GM21367 (cell line): ENCODE measurements around the gene RASA3.
"Not testable (repeated sequence)": the region's sequence is repeated elsewhere in the genome, so short reads cannot be mapped to it uniquely, and the experiment has no call there.

Source experiments
- ATAC-seq: cut with Tn5 transposase; IDR thresholded peaks from one replicate; pipeline ENCODE4 v1.9.1; 2021; ENCODE audit not compliant: unreplicated experiment

Gene RASA3

DNA sequence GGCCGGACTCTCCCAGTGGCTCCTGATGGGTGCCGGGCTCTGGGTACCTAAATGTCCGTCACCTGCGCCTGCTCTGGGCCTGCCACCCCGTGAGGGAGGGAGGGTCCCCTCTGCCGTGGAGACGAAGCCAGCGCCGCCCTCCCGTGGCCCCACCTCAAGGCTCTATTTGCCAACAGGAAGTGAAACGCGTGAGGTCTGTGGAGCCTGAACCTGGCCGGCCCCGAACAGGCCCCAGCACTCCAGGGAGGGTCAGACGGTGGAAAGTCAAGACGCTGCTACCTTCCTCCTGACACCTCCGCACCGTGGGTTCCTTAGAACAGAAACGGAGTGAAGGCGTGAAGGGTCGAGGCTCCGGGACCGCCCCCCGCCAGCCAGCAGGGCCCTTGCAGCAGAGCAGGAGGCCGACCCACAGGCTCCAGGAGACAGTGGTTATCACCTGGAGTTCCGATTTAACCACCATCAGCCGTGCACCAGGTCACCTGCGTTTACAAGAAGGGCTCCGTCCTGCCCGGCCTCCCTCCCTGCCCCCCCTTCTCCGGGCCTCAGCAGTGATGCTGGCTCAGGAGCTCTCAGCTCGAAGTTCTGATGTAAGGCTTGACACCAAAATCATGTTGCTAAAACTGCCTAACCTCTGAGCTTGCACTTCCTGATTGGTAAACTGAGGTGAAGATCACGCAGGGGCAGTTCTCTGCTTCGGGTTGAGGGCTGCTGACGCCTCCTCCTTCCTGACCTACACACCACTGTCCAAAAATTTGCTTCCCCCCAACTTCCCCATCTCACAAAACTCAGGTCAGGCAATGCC lies 107.6 kb downstream of the RASA3 start:
- peak; percentile 46 for ATAC-seq

DNA sequence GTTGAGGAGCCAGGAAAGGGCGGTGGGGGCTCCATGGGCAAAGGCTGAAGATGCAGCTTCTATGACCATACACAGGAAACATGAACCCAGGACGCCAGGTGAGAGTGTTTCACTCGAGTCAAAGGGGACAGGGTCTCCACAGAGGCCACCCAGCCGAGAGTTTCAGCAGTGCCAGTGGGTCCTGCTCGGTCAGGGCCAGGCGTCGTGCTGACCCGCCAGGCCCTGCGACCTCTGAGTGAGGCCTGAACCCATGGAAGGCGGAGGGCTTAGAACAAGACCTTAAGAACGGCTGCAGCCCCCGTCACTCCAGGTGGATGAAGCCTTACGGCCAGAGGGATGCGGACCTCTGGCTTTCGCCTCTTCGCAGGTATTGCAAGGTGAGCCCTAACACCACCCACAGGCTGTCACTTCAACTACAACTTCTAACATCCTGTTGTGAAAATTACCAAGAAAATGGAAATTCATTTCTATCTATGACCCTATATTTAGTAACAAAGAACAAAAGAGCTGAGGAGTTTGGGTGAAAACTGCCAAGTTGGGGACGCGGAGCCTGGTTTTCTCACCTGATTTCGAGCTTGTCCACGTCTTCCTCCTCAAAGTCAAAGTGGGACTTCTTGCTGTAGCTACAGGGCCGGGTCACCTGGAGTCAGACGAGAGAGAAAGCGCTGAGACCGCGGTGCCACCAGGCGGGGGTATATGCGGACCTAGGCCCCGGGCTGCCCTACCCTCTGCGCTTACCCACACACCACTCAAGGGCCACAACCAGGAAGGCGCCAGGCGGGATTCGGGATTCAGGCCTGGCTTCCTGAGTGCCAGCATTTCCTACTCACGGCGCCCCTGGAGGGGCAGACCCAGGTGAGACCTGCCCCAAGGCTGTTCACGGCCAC lies 108.5 kb downstream of the RASA3 start:
- ATAC-seq, result no peak

DNA sequence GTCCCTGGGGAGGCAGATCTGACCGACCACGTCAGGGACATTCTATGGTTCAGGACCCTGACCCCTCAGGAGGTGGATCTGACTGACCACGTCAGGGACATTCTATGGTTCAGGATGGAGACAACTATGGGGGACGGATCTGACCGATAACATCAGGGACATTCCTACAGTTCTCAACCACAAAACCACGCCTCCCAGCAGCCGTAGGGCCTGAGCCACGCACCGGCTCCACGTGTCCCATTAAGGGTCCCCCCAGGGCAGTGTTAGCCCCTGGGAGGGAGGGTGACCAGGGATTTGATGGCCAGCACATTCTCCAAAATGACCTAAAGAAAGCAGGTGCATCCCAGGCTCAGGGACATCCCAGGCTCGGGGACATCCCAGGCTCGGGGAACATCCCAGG lies 109.5 kb downstream of the RASA3 start:
- ATAC-seq, result no peak

DNA sequence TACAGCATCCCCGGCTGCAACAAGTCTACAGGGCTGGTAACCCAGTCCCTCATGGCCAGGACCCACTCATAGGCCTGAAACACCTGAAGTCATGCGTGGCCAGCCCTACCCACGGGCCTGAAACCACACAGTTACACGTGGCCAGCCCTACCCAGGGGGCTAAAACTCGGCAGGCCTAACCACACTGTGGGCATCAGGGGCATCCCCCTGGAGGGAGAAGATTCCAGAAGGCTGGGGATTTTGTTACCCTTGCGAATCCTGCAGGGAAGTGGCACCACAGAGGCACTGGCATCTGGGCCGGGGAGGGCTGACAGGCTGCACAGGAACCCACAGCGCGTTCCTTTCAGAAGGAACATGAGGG lies 110.1 kb downstream of the RASA3 start:
- ATAC-seq, result no peak

DNA sequence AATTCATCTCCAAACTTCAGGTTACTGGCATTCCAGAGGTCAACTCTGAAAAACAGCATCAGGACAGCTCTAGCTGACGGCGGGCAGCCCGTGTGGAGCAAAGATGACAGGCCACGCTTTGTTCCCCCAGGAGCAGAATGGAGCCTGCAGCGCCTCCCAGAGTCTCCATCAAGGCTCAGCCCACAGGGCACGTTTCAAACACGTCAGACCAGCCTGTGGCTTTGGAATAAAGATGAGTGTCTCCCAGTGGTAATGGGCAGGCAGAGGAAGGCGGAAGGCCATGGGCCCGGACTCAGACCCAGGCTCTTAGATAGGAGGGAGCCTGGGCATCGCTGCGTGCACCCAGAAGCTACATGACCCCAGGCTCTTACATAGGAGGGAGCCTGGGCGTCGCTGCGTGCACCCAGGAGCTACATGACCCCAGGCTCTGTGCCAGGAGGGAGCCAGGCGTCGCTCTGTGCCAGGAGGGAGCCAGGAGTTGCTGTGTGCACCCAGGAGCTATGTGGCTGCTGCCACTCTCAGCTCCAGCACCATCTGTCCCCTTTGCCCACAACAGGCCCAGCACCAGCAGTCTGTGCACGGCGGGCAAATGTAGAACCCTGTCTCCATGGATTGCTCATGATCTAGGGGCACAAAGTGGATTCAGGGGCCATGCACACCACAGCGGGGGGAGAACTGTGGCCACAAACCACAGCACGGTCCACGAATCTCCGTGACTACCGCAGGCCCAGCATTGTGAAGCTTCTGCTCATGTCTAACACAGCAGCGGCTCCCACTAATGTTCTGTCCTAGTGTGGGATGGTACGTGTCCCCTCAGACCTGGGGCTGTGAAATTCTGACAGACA lies 110.7 kb downstream of the RASA3 start:
- ATAC-seq, result no peak

DNA sequence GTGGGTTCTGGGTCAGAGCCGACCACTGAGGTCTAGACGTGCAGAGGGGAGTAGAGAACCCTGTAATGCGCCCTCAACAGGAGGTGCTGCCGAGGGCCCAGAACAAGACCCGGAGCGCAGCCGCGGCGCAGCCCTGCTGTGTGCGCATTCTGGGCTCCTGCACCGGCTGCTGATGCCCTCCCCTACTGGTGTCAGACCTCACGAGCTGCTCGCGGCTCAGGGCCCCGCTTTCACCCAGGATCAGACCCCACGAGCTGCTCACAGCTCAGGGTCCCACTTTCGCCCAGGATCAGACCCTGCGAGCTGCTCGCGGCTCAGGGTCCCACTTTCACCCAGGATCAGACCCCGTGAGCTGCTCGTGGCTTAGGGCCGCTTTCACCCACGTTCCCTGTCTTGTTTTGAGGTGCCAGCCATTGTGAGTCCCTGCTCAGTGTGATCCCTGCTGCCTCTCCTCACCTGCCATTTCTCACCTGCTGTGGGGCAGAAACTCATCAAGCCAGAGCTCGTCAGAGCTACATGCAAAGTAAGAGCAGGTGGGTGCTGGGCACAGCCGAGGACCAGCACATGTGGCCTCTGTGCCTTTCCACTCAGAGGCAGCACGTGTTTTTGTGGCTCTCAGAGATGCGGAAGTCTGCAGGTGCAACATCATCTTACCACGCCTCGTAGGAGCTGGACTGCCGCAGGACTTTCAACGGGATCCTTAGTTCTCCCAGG lies 111.5 kb downstream of the RASA3 start:
- ATAC-seq, result no peak

DNA sequence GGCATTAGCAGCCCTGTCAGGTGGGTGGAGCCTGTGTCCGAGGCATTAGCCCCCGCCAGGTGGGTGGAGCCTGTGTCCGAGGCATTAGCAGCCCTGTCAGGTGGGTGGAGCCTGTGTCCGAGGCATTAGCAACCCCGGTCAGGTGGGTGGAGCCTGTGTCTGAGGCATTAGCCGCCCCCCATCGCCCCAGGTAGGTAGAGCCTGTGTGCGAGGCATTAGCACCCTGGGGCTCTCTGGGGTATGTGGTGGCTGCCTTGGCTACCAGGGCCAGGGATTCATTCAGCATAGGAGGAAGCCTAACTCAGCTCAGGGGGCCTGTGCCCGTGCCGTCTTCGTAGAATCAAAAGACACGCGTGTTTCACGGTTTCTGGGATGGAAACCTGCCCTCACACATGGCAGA lies 112.3 kb downstream of the RASA3 start:
- ATAC-seq, result not testable (repeated sequence)

DNA sequence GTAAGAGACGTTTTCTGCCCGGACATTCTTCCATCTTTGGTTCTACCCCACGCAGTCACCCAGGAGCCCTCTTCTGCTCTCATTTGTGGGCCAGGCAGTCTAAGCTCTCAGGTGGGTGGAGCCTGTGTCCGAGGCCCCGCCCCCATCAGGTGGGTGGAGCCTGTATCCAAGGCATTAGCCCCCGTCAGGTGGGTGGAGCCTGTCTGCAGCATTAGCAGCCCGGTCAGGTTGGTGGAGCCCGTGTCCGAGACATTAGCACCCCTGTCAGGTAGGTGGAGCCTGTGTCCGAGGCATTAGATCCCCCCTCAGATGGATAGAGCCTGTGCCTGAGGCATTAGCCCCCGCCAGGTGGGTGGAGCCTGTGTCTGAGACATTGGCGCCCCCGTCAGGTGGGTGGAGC lies 113.1 kb downstream of the RASA3 start:
- ATAC-seq, result no peak

DNA sequence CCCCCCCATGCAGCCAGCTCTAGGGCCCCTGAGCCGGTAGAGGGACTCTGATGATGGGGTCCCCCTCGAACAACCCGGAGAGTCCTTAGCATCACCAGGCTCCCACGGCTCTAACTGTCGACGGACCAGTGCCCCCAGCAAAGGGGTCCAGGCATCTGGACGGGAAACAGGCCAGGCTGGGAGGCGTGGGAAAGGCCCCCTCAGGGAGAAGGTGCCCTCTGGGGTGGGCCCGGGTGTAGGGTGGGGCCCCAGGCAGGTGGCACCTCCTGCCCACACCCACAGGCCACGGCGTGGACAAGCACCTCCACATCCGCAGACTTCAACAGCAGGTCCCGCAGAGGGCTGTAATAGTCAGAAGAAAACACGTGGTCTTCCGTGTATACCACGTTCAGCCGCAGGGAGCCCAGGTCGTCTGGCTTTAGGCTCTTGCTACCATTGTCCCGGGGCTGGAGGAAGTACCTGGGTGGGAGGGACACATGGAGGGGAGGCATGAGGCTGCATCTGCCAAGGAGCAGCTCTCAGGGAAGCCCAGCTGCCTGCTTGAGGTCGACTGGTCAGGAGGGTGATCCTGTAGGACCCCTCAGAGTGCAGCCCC lies 113.9 kb downstream of the RASA3 start:
- no peak for ATAC-seq

DNA sequence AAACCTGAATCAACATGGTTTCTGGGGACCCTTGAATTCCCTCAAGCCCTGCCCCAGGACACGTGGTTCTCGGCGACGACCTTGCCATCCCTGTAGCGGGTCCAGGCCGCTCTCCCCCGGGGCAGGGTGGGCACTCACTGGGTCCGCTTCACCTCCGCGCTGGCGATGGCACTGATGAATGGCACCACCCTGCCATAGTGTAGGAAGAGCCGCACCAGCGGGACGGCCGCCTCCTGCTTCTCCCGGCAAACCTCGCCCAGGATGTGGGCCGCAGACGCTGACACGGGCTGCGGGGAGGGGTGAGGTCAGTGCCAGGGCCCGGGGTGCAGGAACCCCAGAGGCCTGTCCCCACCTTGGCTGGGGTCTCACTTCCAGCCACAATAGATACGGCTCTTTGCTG lies 114.5 kb downstream of the RASA3 start:
- no peak for ATAC-seq

DNA sequence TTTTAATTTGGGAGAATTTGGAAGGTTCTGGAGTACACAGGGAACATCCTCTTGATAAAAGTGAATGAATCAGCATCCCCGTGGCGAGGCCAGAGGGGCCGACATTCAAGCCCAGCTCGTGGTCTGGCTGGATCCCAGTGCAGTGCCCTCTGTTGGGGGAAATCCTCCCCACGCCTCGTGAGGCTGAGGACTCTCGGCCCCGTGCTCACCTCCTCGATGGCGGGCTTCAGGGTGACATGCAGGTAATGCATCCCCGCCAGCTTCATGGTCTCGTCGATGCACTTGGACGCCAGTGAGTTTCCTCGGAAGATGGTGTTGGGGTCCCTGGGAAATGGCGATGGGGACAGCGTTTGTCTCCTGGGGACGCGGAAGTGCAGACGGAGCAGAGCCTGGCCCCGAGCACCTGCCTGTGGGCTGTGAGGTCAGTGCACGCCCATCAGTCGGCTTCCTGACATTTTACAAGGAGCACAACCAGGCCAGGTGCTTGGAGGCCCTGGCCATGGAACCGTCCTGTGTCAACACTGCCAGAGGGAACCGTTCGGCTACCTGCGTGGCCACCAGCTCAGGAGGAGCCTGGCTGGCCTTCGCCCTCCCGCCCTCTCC lies 115.3 kb downstream of the RASA3 start:
- no peak for ATAC-seq

DNA sequence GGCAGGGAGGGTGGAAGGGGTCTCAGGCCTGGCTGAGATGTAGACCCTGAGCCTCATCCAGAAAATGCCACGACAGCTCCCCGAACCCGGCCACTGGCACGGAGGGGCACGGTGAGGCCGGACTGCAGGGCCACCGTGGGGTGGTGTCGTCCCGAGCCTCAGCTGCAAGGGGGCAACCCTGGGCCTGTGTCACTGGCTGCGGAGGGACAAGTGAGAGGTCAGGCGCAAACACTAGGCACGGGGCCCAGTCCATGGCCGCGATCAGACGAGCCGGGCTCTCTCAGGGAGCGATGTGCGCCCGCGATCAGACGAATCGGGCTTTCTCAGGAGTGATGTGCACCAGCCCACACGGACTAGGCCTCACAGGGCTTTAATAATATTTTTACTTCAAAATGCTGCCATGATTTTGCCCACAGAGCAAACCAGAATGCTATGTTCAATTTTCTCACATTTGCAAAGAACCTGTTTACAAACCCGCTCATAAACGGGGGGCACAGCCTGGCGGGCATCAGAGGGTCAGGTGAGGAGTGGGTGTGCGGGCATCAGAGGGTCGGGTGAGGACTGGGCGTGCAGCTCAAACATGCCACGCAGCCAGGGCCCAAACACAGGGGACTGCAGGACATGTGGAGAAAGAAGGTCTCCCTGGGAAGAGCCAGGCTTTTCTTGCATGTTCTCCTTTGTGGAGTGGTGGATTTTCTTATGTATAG lies 115.9 kb downstream of the RASA3 start:
- ATAC-seq, result no peak

DNA sequence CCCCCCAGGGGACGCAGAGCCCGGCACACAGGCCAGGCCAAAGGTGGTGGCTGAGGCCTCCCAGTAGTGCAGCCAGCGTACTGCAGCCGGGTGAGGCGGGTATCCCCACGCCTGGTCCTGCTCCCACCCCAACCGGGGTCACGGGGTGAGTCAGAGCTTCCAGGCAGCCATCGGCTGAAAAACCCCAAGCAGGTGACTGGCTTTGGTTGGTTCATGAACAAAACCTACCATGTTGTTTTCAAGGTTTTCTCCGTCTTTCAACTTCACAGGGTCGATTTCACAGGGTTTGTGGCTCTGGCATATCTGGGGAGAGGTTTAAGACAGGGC lies 116.5 kb downstream of the RASA3 start:
- ATAC-seq, result no peak

DNA sequence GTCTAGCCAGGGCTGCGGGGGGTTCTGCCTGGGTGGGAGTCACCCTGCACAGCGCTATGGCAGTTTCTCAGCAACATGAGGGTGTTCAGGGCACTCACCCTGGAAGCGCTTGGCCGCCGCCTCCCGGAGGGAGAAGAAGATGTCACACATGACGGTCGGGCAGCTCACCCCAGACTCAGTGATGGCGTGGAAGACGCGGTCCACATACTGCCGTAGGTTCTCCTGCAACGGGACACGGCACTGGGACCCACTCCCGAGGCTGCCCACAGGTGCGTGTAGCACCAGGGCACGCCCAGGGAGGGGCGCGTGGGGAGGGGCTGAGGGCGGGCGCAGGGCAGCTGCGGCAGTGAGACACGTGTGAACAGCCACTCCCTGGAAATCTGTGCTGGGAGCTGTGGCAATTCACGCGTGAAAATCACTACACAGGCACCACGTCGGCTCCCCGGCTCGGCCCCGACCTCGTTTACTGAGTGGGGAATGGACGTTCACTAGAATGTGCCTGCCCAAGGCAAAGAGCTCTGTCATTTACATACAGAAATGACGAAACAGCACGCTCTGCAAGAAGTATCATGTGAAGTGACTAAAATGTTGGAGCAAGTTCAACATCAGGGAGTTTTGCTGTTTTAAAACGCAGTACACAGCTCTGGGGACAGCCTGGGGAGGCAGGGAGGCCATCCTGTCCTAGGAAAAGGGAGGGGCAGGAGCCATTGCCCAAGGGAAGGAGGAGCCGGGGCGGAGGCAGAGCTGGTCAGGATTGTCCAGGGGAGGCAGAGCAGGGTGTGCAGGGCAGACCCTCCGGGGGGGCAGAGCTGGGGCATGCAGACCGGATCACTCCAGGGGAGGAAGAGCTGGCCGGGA lies 117.1 kb downstream of the RASA3 start:
- no peak for ATAC-seq

DNA sequence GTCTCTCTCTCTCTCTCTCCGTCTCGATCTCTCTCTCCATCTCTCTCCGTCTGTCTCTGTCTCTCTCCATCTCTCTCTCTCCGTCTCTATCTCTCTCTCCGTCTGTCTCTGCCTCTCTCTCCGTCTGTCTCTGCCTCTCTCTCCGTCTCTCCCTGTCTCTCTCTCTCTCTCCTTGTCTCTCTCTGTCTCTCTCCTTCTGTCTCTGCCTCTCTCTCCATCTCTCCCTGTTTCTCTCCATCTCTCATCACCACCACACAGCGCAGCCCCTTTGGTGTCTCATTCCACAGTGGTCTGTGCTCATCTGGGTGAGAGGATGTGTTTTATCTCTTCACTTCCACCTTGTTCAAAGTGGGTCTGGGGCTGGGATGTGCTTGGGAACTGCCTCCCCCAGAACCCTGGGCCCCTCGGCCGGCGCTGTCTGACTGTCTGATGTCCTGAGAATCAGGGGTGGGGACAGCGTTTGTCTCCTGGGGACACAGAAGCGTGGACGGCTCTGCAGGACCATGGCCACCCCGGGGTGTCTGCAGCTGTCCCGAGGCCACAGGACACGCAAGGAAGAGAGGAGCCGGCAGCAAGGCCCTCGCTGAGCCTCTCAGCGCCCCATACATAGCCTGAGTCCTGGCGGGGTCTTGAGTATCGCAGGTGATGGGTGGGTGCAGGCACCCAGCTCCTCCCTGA lies 118.3 kb downstream of the RASA3 start:
- no peak for ATAC-seq

DNA sequence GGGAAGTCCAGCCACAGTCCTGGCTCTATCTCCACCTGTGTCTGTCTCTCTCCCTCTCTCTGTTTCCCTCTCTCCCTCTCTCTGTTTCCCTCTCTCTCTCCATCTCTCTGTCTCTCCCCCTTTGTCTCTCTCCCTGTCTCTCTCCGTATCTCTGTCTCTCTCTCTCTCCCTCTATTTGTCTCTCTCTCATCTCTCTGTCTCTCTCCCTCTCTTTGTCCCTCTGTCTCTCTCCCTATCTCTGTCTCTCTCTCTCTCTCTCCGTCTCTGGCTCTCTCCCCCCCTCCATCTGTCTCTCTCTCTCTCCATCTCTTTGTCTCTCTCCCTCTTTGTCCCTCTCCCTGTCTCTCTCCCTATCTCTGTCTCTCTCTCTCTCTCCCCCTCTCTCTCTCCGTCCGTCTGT lies 119.1 kb downstream of the RASA3 start:
- no peak for ATAC-seq

DNA sequence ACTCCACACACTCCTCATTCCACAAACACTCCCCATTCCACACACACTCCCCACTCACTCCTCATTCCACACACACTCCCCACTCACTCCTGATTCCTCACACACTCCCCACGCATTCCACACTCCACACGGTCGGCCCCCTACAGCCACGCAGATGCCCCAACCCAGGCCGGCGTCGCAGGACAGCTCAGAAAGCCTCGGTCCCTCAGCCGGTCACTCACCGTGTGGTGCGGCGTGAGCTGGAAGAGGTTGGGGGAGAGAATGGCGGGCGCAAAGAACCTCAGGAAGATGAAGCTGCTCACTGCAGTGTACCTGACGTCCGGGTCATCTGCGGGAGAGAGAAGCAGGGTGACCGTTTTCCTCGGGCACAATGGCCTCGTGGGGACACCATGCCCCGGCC lies 119.5 kb downstream of the RASA3 start:
- ATAC-seq, result no peak

DNA sequence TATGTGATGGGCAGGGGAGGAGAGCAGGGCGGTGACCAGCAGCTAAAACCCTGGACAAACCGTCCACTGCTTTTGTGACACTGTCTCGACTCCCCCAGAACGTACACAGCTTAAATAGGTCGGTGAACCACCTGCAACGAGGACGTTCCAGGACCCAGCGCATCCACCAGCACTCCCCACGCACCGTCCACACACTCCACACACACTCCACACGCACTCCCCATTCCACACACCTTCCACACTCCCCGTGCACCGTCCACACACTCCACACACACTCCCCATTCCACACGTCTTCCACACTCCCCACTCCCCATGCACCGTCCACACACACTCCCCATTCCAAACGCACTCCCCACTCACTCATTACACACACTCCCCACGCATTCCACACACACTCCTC lies 120.3 kb downstream of the RASA3 start:
- ATAC-seq, result no peak
